K562 (cell line): ENCODE measurements around the gene NRP1. TPM values are rescaled to one million over a fixed set of nuclear protein-coding genes. Genes with fewer than 3 reads are reported as not detected.

Experiments
- ATAC-seq: fragments of 200-7000 bp; cut with Tn5 transposase; 3 replicates; pipeline ENCODE4 v1.9.1; 2020; ENCODE audit warnings: moderate library complexity
- BruUV-seq: library from RNA; stranded (reverse); fragments of 400-500 nt; replicated peaks from 2 replicates; lab custom pipeline; 2021; lab: Mats Ljungman, UMichigan
- CTCF ChIA-PET: fragments of 300-600 bp; formaldehyde crosslinking; extraction: SDS; loops from one replicate; lab custom pipeline; 2021; ENCODE audit warnings: low intra/inter-chr PET ratio; lab: Yijun Ruan, JAX
- POLR2A ChIA-PET: fragments of 300-600, 350-650 bp; sonication (Branson Sonifier 250); formaldehyde crosslinking; extraction: SDS; loops from one replicate; lab custom pipeline; 2021; ENCODE audit warnings: antibody characterized with exemption, inconsistent platforms; lab: Yijun Ruan, JAX
- DNase-seq, 4 experiments: peaks; one replicate each; pipeline versions ENCODE4 v3.0.0 to v3.0.0-alpha.2; 2011 to 2018; ENCODE audit warnings: low spot score in 3 of 4, mixed read lengths in 3 of 4; ENCODE audit errors: extremely low read depth in 1 of 4
- FAIRE-seq: peaks from 2 replicates; lab custom pipeline; 2011; peaks lifted over from hg19 to GRCh38; lab: Jason Lieb, UNC
- H2AFZ ChIP-seq: 2 replicates; pipeline ENCODE4 v1.6.0; 2011; ENCODE audit warnings: low read depth, low read length, control low read depth, inconsistent platforms
- H3K27ac ChIP-seq: fragments of 200-600 bp; 3 replicates; pipeline ENCODE4 v1.8.0; 2011; ENCODE audit warnings: low read depth, mild to moderate bottlenecking, control low read depth, inconsistent platforms, low read length, moderate library complexity, mixed read lengths; ENCODE audit errors: extremely low read depth
- H3K27me3 ChIP-seq, 2 experiments: fragments of 300-600 bp in 1 of 2; 2 replicates in 1 of 2; 3 replicates in 1 of 2; pipeline versions ENCODE4 v1.6.0 to v1.8.0; 2011; ENCODE audit warnings: inconsistent platforms in 2 of 2, low read length in 2 of 2, mild to moderate bottlenecking in 1 of 2, mixed read lengths in 1 of 2, moderate library complexity in 1 of 2; ENCODE audit not compliant: control insufficient read depth in 2 of 2, insufficient read depth in 2 of 2
- H3K36me3 ChIP-seq: fragments of 300-600 bp; 3 replicates; pipeline ENCODE4 v1.8.0; 2011; ENCODE audit warnings: mild to moderate bottlenecking, low read length, inconsistent platforms; ENCODE audit not compliant: control insufficient read depth, insufficient read depth
- H3K4me1 ChIP-seq, 2 experiments: fragments of 200-600 bp in 1 of 2; replicated peaks in 1 of 2; 2 replicates in 1 of 2; 3 replicates in 1 of 2; pipeline versions ENCODE4 v1.5.1 to v1.8.0; 2011; ENCODE audit warnings: inconsistent platforms in 2 of 2, low read length in 2 of 2, mild to moderate bottlenecking in 1 of 2, mixed read lengths in 1 of 2, moderate library complexity in 1 of 2; ENCODE audit not compliant: control insufficient read depth in 2 of 2, insufficient read depth in 2 of 2
- H3K4me2 ChIP-seq: 2 replicates; pipeline ENCODE4 v1.6.1; 2011; ENCODE audit warnings: low read length, control low read depth, inconsistent platforms, mixed read lengths; ENCODE audit not compliant: insufficient read depth
- H3K4me3 ChIP-seq: fragments of 200-600 bp; sonication (generic), shearing (Covaris generic); 2 replicates; pipeline ENCODE4 v1.5.1; 2016; ENCODE audit warnings: control low read depth, inconsistent platforms
- H3K79me2 ChIP-seq: fragments of 200-600 bp; 3 replicates; pipeline ENCODE4 v1.8.0; 2011; ENCODE audit warnings: low read length, inconsistent platforms; ENCODE audit not compliant: control insufficient read depth, insufficient read depth
- H3K9ac ChIP-seq, 2 experiments: 2 replicates each; pipeline versions ENCODE4 v1.6.0 to v1.6.1; 2011; ENCODE audit warnings: low read depth in 2 of 2, low read length in 2 of 2, control low read depth in 1 of 2, inconsistent platforms in 1 of 2, mild to moderate bottlenecking in 1 of 2, mixed read lengths in 1 of 2; ENCODE audit not compliant: insufficient read depth in 1 of 2
- H3K9me1 ChIP-seq: one replicate; pipeline ENCODE4 v1.6.0; 2011; ENCODE audit warnings: inconsistent platforms, mild to moderate bottlenecking, low read length, moderate library complexity; ENCODE audit not compliant: control insufficient read depth, insufficient read depth
- H3K9me3 ChIP-seq: replicated peaks from 2 replicates; pipeline ENCODE4 v1.5.1; 2011; ENCODE audit warnings: low read depth, low read length, inconsistent platforms; ENCODE audit not compliant: control insufficient read depth, insufficient read depth
- H4K20me1 ChIP-seq: replicated peaks from 2 replicates; pipeline ENCODE4 v1.6.1; 2011; ENCODE audit warnings: low read length, inconsistent platforms, mixed read lengths; ENCODE audit not compliant: control insufficient read depth, insufficient read depth
- CBFA2T2 ChIP-seq: fragments of 450-650 bp; conservative IDR thresholded peaks from 2 replicates; pipeline ENCODE4 v1.6.1; 2017; ENCODE audit warnings: mild to moderate bottlenecking
- DACH1 ChIP-seq: fragments of 450-650 bp; IDR thresholded peaks from 2 replicates; pipeline ENCODE4 v1.6.1; 2018; ENCODE audit not compliant: partially characterized antibody
- ESRRA ChIP-seq: fragments of 450-650 bp; IDR thresholded peaks from 2 replicates; pipeline ENCODE4 v1.6.1; 2014; ENCODE audit warnings: low read depth, mild to moderate bottlenecking, moderate library complexity, borderline replicate concordance
- ETV5 ChIP-seq: sonication (generic); formaldehyde crosslinking; IDR thresholded peaks from 2 replicates; pipeline ENCODE4 v1.4.0; 2020; ENCODE audit warnings: low read depth, mild to moderate bottlenecking, missing genetic modification reagents
- FOXA1 ChIP-seq: fragments of 450-650 bp; IDR thresholded peaks from 2 replicates; pipeline ENCODE4 v1.6.1; 2016; ENCODE audit warnings: mild to moderate bottlenecking, borderline replicate concordance
- RBM25 ChIP-seq: fragments of 200-400 bp; formaldehyde crosslinking; IDR thresholded peaks from 2 replicates; pipeline ENCODE4 v1.6.1; 2018; ENCODE audit warnings: low read length, low read depth, moderate library complexity; ENCODE audit not compliant: severe bottlenecking
- RUNX1 ChIP-seq: sonication (generic); IDR thresholded peaks from 2 replicates; pipeline ENCODE4 v1.6.1; 2016; ENCODE audit warnings: antibody characterized with exemption, low read depth
- SIRT6 ChIP-seq: IDR thresholded peaks from one replicate; pipeline ENCODE4 v1.6.1; 2012; ENCODE audit warnings: low read depth, mild to moderate bottlenecking, control low read depth, inconsistent platforms, low read length, moderate library complexity
- SRSF7 ChIP-seq: fragments of 200-400 bp; formaldehyde crosslinking; optimal IDR thresholded peaks from 2 replicates; pipeline ENCODE3; 2017; ENCODE audit warnings: mild to moderate bottlenecking, low read depth, low read length
- ZKSCAN1 ChIP-seq: fragments of 150-350 bp; IDR thresholded peaks from 2 replicates; pipeline ENCODE4 v1.6.1; 2016; ENCODE audit warnings: low read depth, low read length
- ZNF217 ChIP-seq: sonication (generic); formaldehyde crosslinking; IDR thresholded peaks from 2 replicates; pipeline ENCODE4 v1.8.0; 2022; ENCODE audit warnings: mild to moderate bottlenecking, missing genetic modification reagents
- ZNF239 ChIP-seq: fragments of 250-450 bp; sonication (Bioruptor Pico); IDR thresholded peaks from 2 replicates; pipeline ENCODE4 v1.4.0; 2020; ENCODE audit warnings: mild to moderate bottlenecking
- WGBS: fragments of 100-300 bp; shearing (Covaris generic); methylation state at CpG from one replicate; pipeline ENCODE4 v1.1.6; 2016; ENCODE audit warnings: low coverage, mixed read lengths; ENCODE audit not compliant: insufficient coverage; ENCODE audit errors: missing lambda C conversion rate; 5-methylcytosine and 5-hydroxymethylcytosine counted together
- in situ Hi-C: fragments of 300-500 bp; cut with MboI; formaldehyde crosslinking; loops from 4 replicates; pipeline ENCODE4 v1.15.0; 2018; ENCODE audit warnings: inconsistent platforms, mixed read lengths
- intact Hi-C: fragments of 100-400 bp; cut with micrococcal nuclease; formaldehyde crosslinking; loops from 2 replicates; pipeline ENCODE4 v1.14.2; 2022
- polyA plus RNA-seq, 8 experiments: library from polyadenylated mRNA; depleted of rRNA in 4 of 8; stranded (reverse) in 5 of 8; unstranded in 3 of 8; fragments of >200 nt; fragmentation: Nextera tagmentation in 2 of 8; fragmentation: Illumina TruSeq in 1 of 8; extraction: Ambion mirVana in 2 of 8; extraction: Trizol in 1 of 8; gene quantifications; 2 replicates each; pipeline versions ENCODE4 v1.2.1 to v1.2.3, GENCODE V29; 2011 to 2014; ENCODE audit warnings: inconsistent platforms in 1 of 8, missing spikeins in 1 of 8
- total RNA-seq, 7 experiments: library from RNA; depleted of rRNA in 6 of 7; stranded (reverse); fragments of >200 nt in 6 of 7; fragmentation: Illumina TruSeq in 2 of 7; extraction: Trizol in 2 of 7; gene quantifications; 2 replicates each; pipeline versions ENCODE4 v1.2.1 to v1.2.3, GENCODE V29; 2011 to 2021; ENCODE audit warnings: low replicate concordance in 1 of 7

NRP1 gene
- total and polyA plus RNA-seq, 9 of the 15 experiments (the other 6 are each of a cell fraction or from before 2014, with no cell fraction given): 0.01 to 0.38 (median 0.04) TPM; not detected in 5

- no peak overlapping the region for H3K27ac ChIP-seq
- no peak overlapping the region for H3K4me2 ChIP-seq
- ChIA-PET CTCF (no interaction called here), POLR2A (interaction anchor here (0.6 kb wide), 1 partner anchor 13 kb away, joined by 4 read pairs; no protein-coding TSS in a partner anchor)
- intact Hi-C loops: no loop called here
- WGBS: under 1% methylated on average over 6 of the region's 6 CpGs
- FAIRE-seq (no peak), DNase-seq (no peak), ATAC-seq (no peak)
- in situ Hi-C loops: no loop called here
- H3K9ac ChIP-seq: no peak overlapping the region
- no peak for TF ChIP-seq SRSF7
- no peak for TF ChIP-seq ZNF239 (CRISPR knock-in tag)
- no peak for TF ChIP-seq ETV5 (CRISPR knock-in tag)
- TF ChIP-seq ZNF217 (CRISPR knock-in tag): no peak
- TF ChIP-seq CBFA2T2: no peak
- TF ChIP-seq SIRT6: no peak
- no peak for TF ChIP-seq FOXA1
- no peak for TF ChIP-seq RBM25
- no peak for TF ChIP-seq ZKSCAN1
- TF ChIP-seq RUNX1: no peak
- TF ChIP-seq ESRRA: no peak
- no peak for TF ChIP-seq DACH1
- H3K79me2 ChIP-seq: no peaks in the 10 kb centered on the region
- no peaks in the 10 kb centered on the region for H3K4me1 ChIP-seq
- peaks cover 2 to 17% of the 10 kb centered on the region in 2 experiments; a peak in 3 of 5 replicates for H3K27me3 ChIP-seq
- no peaks in the 10 kb centered on the region for H3K9me1 ChIP-seq
- no peaks in the 10 kb centered on the region for H4K20me1 ChIP-seq
- H3K4me3 ChIP-seq: no peak overlapping the region
- no TSS peak for BruUV-seq
- H3K36me3 ChIP-seq: no peaks in the 10 kb centered on the region
- no peak overlapping the region for H2AFZ ChIP-seq
- no peaks in the 10 kb centered on the region for H3K9me3 ChIP-seq
Observed at GRCh38 chr10:33189363-33189762, 145.1 kb downstream of the NRP1 start.
